ENCODE data around the gene PRM2.

The PRM2 gene

GRCh38 chr16:11316331-11317015, 40.2 kb upstream of the PRM2 start:
- Histone ChIP-seq H3K27me3 (ENCODE audit: insufficient read depth, poor library complexity, severe bottlenecking) (no peaks in the 10 kb centered on the region), H3K4me3 (replicated peaks; ENCODE audit: insufficient read depth, low read length) (no peak overlapping the region), H3K27ac (replicated peaks) (no peak overlapping the region)
- no peak for TF ChIP-seq CTCF (IDR thresholded peaks at IDR 0.05; ENCODE audit: insufficient read depth, low read length)
- no peak for TF ChIP-seq GABPA (IDR thresholded peaks at IDR 0.05; ENCODE audit: low read depth)
- no peak for TF ChIP-seq SPI1 (IDR thresholded peaks at IDR 0.05; ENCODE audit: borderline replicate concordance, low read depth)
- TF ChIP-seq POLR2AphosphoS5 (IDR thresholded peaks at IDR 0.05; ENCODE audit: low read depth), result no peak
- TF ChIP-seq REST (IDR thresholded peaks at IDR 0.05; ENCODE audit: insufficient replicate concordance, low read depth), result no peak
- no peak for DNase-seq (ENCODE audit: low read depth in 1 of 2, low spot score in 1 of 2)

DNA sequence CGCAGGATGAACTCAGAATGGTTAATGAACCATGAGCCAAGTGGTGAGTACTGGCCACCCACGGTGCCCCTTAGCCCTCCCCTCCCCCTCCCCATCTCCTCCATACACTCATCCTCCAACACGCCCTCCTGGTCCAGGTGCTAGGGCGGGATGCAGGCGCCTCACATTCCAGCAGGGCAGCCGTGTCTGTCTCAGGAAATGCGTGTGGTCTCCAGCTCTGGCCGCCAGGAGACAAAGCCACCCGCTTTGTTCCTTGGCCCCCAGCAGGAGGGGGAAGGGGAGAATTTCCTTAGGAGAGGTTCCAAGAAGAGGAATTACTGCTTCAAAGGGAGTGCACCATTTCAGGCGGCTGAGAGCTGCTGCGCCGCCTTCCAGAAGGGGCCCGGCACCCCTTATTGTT, 39.2 kb upstream of the PRM2 start:
- no peak overlapping the region for H3K4me3 ChIP-seq (replicated peaks; ENCODE audit: insufficient read depth, low read length)
- no peak for DNase-seq (ENCODE audit: low read depth in 1 of 2, low spot score in 1 of 2)
- H3K27ac ChIP-seq (replicated peaks), result no peak overlapping the region
- no peaks in the 10 kb centered on the region for H3K27me3 ChIP-seq (ENCODE audit: insufficient read depth, poor library complexity, severe bottlenecking)
- TF ChIP-seq SPI1 (IDR thresholded peaks at IDR 0.05; ENCODE audit: borderline replicate concordance, low read depth) (no peak), POLR2AphosphoS5 (IDR thresholded peaks at IDR 0.05; ENCODE audit: low read depth) (no peak), GABPA (IDR thresholded peaks at IDR 0.05; ENCODE audit: low read depth) (no peak), REST (IDR thresholded peaks at IDR 0.05; ENCODE audit: insufficient replicate concordance, low read depth) (no peak), CTCF (IDR thresholded peaks at IDR 0.05; ENCODE audit: insufficient read depth, low read length) (no peak)

DNA sequence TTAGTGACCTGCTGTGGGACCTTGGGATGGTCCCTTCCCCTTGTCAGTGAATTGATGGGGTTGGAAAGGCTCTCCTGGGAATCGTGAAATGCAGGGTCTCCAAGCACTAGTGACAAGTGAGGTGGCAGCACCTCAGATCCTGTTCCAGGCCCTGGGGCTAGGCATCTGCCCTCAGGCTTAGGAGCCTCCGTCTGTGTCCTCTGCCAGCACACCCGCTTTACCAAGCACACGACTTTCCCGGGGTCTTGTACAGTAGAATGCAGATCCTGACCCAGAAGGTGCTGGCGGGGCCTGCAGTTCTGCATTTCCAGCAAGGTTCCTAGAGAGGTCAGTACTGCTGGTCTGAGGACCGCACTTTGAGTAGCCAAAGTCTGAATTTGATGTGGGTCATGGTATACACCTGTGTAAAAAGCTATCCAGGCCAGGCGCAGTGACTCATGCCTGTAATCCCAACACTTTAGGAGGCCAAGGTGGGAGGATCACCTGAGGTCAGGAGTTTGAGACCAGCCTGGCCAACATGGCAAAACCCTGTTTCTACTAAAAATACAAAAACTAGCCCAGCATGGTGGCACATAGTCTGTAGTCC, 38.1 kb upstream of the PRM2 start:
- H3K27me3 ChIP-seq (ENCODE audit: insufficient read depth, poor library complexity, severe bottlenecking), result no peaks in the 10 kb centered on the region
- H3K27ac ChIP-seq (replicated peaks), result no peak overlapping the region
- no peak for DNase-seq (ENCODE audit: low read depth in 1 of 2, low spot score in 1 of 2)

More for the DNA sequence above, 38.1 kb upstream of the PRM2 start:
- no peak overlapping the region for H3K4me3 ChIP-seq (replicated peaks; ENCODE audit: insufficient read depth, low read length)
- no peak for TF ChIP-seq SPI1 (IDR thresholded peaks at IDR 0.05; ENCODE audit: borderline replicate concordance, low read depth)
- no peak for TF ChIP-seq POLR2AphosphoS5 (IDR thresholded peaks at IDR 0.05; ENCODE audit: low read depth)
- no peak for TF ChIP-seq REST (IDR thresholded peaks at IDR 0.05; ENCODE audit: insufficient replicate concordance, low read depth)
- no peak for TF ChIP-seq GABPA (IDR thresholded peaks at IDR 0.05; ENCODE audit: low read depth)
- TF ChIP-seq CTCF (IDR thresholded peaks at IDR 0.05; ENCODE audit: insufficient read depth, low read length), result no peak

Measured in HL-60 (cell line).